HepG2 (cell line): ENCODE results near the gene MEX3C. TPM values are rescaled to one million over a fixed set of nuclear protein-coding genes. Genes with fewer than 3 reads are reported as not detected.

Experiments used
- ATAC-seq: fragments of 200-7000 bp; cut with Tn5 transposase; 3 replicates; pipeline ENCODE4 v1.9.1; 2020; ENCODE audit warnings: mild to moderate bottlenecking, moderate library complexity
- BruUV-seq: library from RNA; stranded (reverse); fragments of 400-500 nt; replicated peaks from 2 replicates; lab custom pipeline; 2021; lab: Mats Ljungman, UMichigan
- CTCF ChIA-PET: fragments of 300-600 bp; formaldehyde crosslinking; extraction: SDS; loops from one replicate; lab custom pipeline; 2021; ENCODE audit warnings: low total read pairs, inconsistent platforms, low intra/inter-chr PET ratio; lab: Yijun Ruan, JAX
- POLR2A ChIA-PET: fragments of 350-600 bp; sonication (Branson Sonifier 250); formaldehyde crosslinking; loops from one replicate; lab custom pipeline; 2020; ENCODE audit warnings: antibody characterized with exemption, inconsistent platforms; lab: Yijun Ruan, JAX
- DNase-seq: peaks from one replicate; pipeline ENCODE4 v3.0.0-alpha.2; 2015; ENCODE audit warnings: low spot score
- FAIRE-seq: peaks from 3 replicates; lab custom pipeline; 2011; peaks lifted over from hg19 to GRCh38; lab: Jason Lieb, UNC
- H2AFZ ChIP-seq: one replicate; pipeline ENCODE4 v1.6.1; 2011; ENCODE audit warnings: low read length, inconsistent platforms
- H3K27ac ChIP-seq: fragments of 300-600 bp; 3 replicates; pipeline ENCODE4 v1.8.0; 2011; ENCODE audit warnings: mixed run types, mild to moderate bottlenecking, mixed read lengths, low read length, inconsistent platforms; ENCODE audit not compliant: insufficient read depth; ENCODE audit errors: extremely low read length
- H3K27me3 ChIP-seq, 2 experiments: fragments of 200-600 bp in 1 of 2; 2 replicates in 1 of 2; 3 replicates in 1 of 2; pipeline versions ENCODE4 v1.6.0 to v1.8.0; 2011; ENCODE audit warnings: low read length in 2 of 2, mild to moderate bottlenecking in 2 of 2, moderate library complexity in 2 of 2, inconsistent platforms in 1 of 2; ENCODE audit not compliant: insufficient read depth in 2 of 2, control insufficient read depth in 1 of 2
- H3K36me3 ChIP-seq, 2 experiments: fragments of 200-600 bp in 1 of 2; replicated peaks in 1 of 2; 2 replicates in 1 of 2; 3 replicates in 1 of 2; pipeline versions ENCODE4 v1.5.1 to v1.8.0; 2011; ENCODE audit warnings: low read length in 2 of 2, inconsistent platforms in 1 of 2; ENCODE audit not compliant: insufficient read depth in 2 of 2, control insufficient read depth in 1 of 2
- H3K4me1 ChIP-seq: 2 replicates; pipeline ENCODE4 v1.5.1; 2012; ENCODE audit warnings: low read length, inconsistent platforms; ENCODE audit not compliant: insufficient read depth
- H3K4me2 ChIP-seq: 2 replicates; pipeline ENCODE4 v1.6.0; 2011; ENCODE audit warnings: low read depth, low read length, inconsistent platforms
- H3K4me3 ChIP-seq, 3 experiments: fragments of 200-600 bp in 1 of 3; sonication (generic), shearing (Covaris generic) in 1 of 3; replicated peaks in 1 of 3; 2 replicates each; pipeline ENCODE4 v1.5.1; 2011 to 2016; ENCODE audit warnings: low read length in 3 of 3, inconsistent platforms in 2 of 3, low read depth in 2 of 3, mild to moderate bottlenecking in 2 of 3, control low read depth in 1 of 3, mixed read lengths in 1 of 3; ENCODE audit not compliant: insufficient read depth in 1 of 3
- H3K79me2 ChIP-seq: one replicate; pipeline ENCODE4 v1.6.1; 2011; ENCODE audit warnings: low read length, inconsistent platforms; ENCODE audit not compliant: insufficient read depth
- H3K9ac ChIP-seq: 2 replicates; pipeline ENCODE4 v1.6.0; 2011; ENCODE audit warnings: mild to moderate bottlenecking, low read depth, low read length, inconsistent platforms; ENCODE audit not compliant: insufficient read depth
- H3K9me3 ChIP-seq: 2 replicates; pipeline ENCODE4 v1.5.1; 2012; ENCODE audit warnings: mild to moderate bottlenecking, low read length
- H4K20me1 ChIP-seq: 2 replicates; pipeline ENCODE4 v1.6.0; 2011; ENCODE audit warnings: inconsistent platforms, mild to moderate bottlenecking, low read length, moderate library complexity; ENCODE audit not compliant: insufficient read depth
- AFF4 ChIP-seq: sonication (generic); formaldehyde crosslinking; IDR thresholded peaks from 2 replicates; pipeline ENCODE4 v1.4.0; 2020; ENCODE audit warnings: missing genetic modification reagents
- FOXK2 ChIP-seq: fragments of 450-650 bp; IDR thresholded peaks from 2 replicates; pipeline ENCODE4 v1.6.1; 2016
- HBP1 ChIP-seq: IDR thresholded peaks from 2 replicates; pipeline ENCODE4 v1.6.1; 2016; ENCODE audit warnings: low read depth, control low read depth
- HNRNPL ChIP-seq: fragments of 200-400 bp; formaldehyde crosslinking; IDR thresholded peaks from 2 replicates; pipeline ENCODE4 v1.6.1; 2017; ENCODE audit warnings: mild to moderate bottlenecking, low read depth, low read length
- STAG1 ChIP-seq: sonication (generic); formaldehyde crosslinking; IDR thresholded peaks from 2 replicates; pipeline ENCODE4 v1.4.0; 2020; ENCODE audit warnings: missing genetic modification reagents
- ZNF18 ChIP-seq: sonication (generic); formaldehyde crosslinking; IDR thresholded peaks from 2 replicates; pipeline ENCODE4 v1.8.0; 2022; ENCODE audit warnings: mild to moderate bottlenecking, missing genetic modification reagents; ENCODE audit not compliant: insufficient replicate concordance
- ZNF530 ChIP-seq: sonication (generic); formaldehyde crosslinking; IDR thresholded peaks from 2 replicates; pipeline ENCODE4 v1.5.0; 2020; ENCODE audit warnings: low read depth, mild to moderate bottlenecking, missing genetic modification reagents
- ZNF569 ChIP-seq: sonication (generic); formaldehyde crosslinking; IDR thresholded peaks from 2 replicates; pipeline ENCODE4 v1.5.0; 2020; ENCODE audit warnings: mild to moderate bottlenecking, missing genetic modification reagents, moderate library complexity, borderline replicate concordance
- ZNF570 ChIP-seq: sonication (generic); formaldehyde crosslinking; IDR thresholded peaks from 2 replicates; pipeline ENCODE4 v1.4.0; 2020; ENCODE audit warnings: mild to moderate bottlenecking, missing genetic modification reagents, borderline replicate concordance
- WGBS: methylation state at CpG from one replicate; pipeline ENCODE4 v1.1.6; 2017; ENCODE audit warnings: low lambda C conversion rate; 5-methylcytosine and 5-hydroxymethylcytosine counted together
- in situ Hi-C: cut with HindIII; loops from 2 replicates; pipeline ENCODE4 v1.10.0; 2017; ENCODE audit warnings: low pct_unique_long_range_greater_than_20kb; ENCODE audit not compliant: extremely low pct_ligation_motif_present
- intact Hi-C: fragments of 100-400 bp; cut with micrococcal nuclease; formaldehyde crosslinking; loops from one replicate; pipeline ENCODE4 v1.10.0; 2022; ENCODE audit not compliant: unreplicated experiment
- polyA plus RNA-seq, 8 experiments: library from polyadenylated mRNA; depleted of rRNA in 3 of 8; stranded (reverse) in 7 of 8; unstranded in 1 of 8; fragments of >200 nt; fragmentation: Illumina TruSeq in 4 of 8; extraction: Trizol in 4 of 8; gene quantifications; 2 replicates each; pipeline versions ENCODE4 v1.2.1 to v1.2.3, GENCODE V29; 2011 to 2016; ENCODE audit warnings: low read depth in 4 of 8, missing spikeins in 1 of 8, mixed read lengths in 1 of 8; ENCODE audit not compliant: insufficient read depth in 1 of 8
- total RNA-seq, 5 experiments: library from RNA; depleted of rRNA; stranded (reverse); fragments of >200 nt; fragmentation: Illumina TruSeq; extraction: Trizol; gene quantifications; 2 replicates each; pipeline ENCODE4 v1.2.3, GENCODE V29; 2016; ENCODE audit warnings: low read depth in 1 of 5
- TF ChIP-seq, protein P1 (sequence below): sonication (generic); formaldehyde crosslinking; IDR thresholded peaks from 2 replicates; pipeline ENCODE4 v1.9.0; 2021; ENCODE audit warnings: missing genetic modification reagents, mild to moderate bottlenecking, borderline replicate concordance
- TF ChIP-seq, protein P2 (sequence below): sonication (generic); formaldehyde crosslinking; IDR thresholded peaks from 2 replicates; pipeline ENCODE4 v1.5.0; 2020; ENCODE audit warnings: mild to moderate bottlenecking, missing genetic modification reagents
- TF ChIP-seq, protein P3 (sequence below): sonication (generic); formaldehyde crosslinking; IDR thresholded peaks from 2 replicates; pipeline ENCODE4 v1.5.1; 2020; ENCODE audit warnings: missing genetic modification reagents, mild to moderate bottlenecking, borderline replicate concordance

The MEX3C gene
- total and polyA plus RNA-seq, 2 of the 13 experiments (the other 11 are each of a cell fraction or from before 2014, with no cell fraction given), result 34.8 to 36.4 TPM

- CTCF ChIA-PET, result no interaction called here
- Histone ChIP-seq H3K4me2 (no peak overlapping the region), H3K9me3 (no peaks in the 10 kb centered on the region), H2AFZ (no peak overlapping the region), H3K27me3 (no peaks in the 10 kb centered on the region), H4K20me1 (no peaks in the 10 kb centered on the region), H3K79me2 (no peaks in the 10 kb centered on the region), H3K4me1 (no peaks in the 10 kb centered on the region), H3K4me3 (no peak overlapping the region), H3K27ac (no peak overlapping the region), H3K36me3 (no peaks in the 10 kb centered on the region), H3K9ac (no peak overlapping the region)
- POLR2A ChIA-PET, result no interaction called here
- DNase-seq, result no peak
- BruUV-seq, result no TSS peak
- intact Hi-C loops (no loop called here), in situ Hi-C loops (no loop called here)
- 47% methylated on average over 2 of the region's 3 CpGs for WGBS
- no peak for FAIRE-seq
- no peak for ATAC-seq
- TF ChIP-seq ZNF530 (CRISPR knock-in tag) (no peak), ZNF18 (no peak), HBP1 (CRISPR knock-in tag) (no peak), HNRNPL (no peak), AFF4 (CRISPR knock-in tag) (no peak), ZNF569 (CRISPR knock-in tag) (no peak), STAG1 (CRISPR knock-in tag) (no peak), ZNF570 (CRISPR knock-in tag) (no peak), FOXK2 (no peak)
- TF ChIP-seq, protein P1, sequence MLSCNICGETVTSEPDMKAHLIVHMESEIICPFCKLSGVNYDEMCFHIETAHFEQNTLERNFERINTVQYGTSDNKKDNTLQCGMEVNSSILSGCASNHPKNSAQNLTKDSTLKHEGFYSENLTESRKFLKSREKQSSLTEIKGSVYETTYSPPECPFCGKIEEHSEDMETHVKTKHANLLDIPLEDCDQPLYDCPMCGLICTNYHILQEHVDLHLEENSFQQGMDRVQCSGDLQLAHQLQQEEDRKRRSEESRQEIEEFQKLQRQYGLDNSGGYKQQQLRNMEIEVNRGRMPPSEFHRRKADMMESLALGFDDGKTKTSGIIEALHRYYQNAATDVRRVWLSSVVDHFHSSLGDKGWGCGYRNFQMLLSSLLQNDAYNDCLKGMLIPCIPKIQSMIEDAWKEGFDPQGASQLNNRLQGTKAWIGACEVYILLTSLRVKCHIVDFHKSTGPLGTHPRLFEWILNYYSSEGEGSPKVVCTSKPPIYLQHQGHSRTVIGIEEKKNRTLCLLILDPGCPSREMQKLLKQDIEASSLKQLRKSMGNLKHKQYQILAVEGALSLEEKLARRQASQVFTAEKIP (CRISPR knock-in tag), result no peak
- TF ChIP-seq, protein P2, sequence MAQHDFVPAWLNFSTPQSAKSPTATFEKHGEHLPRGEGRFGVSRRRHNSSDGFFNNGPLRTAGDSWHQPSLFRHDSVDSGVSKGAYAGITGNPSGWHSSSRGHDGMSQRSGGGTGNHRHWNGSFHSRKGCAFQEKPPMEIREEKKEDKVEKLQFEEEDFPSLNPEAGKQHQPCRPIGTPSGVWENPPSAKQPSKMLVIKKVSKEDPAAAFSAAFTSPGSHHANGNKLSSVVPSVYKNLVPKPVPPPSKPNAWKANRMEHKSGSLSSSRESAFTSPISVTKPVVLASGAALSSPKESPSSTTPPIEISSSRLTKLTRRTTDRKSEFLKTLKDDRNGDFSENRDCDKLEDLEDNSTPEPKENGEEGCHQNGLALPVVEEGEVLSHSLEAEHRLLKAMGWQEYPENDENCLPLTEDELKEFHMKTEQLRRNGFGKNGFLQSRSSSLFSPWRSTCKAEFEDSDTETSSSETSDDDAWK (CRISPR knock-in tag), result no peak
- TF ChIP-seq, protein P3, sequence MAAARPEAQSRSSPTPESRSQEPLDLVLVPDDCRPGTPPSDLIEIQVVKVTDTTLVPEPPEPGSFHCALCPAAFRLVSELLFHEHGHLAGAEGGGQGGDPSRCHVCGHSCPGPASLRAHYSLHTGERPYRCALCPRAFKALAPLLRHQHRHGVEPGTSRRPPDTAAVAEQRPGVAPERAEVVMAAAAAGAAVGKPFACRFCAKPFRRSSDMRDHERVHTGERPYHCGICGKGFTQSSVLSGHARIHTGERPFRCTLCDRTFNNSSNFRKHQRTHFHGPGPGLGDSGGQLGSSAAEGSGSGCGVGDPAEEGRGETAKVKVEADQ (CRISPR knock-in tag), result no peak
Observed at GRCh38 chr18:51162617-51163016, 34.9 kb downstream of the MEX3C start.
